Measurements from ENCODE around the gene CIB1.

CIB1 gene

DNA sequence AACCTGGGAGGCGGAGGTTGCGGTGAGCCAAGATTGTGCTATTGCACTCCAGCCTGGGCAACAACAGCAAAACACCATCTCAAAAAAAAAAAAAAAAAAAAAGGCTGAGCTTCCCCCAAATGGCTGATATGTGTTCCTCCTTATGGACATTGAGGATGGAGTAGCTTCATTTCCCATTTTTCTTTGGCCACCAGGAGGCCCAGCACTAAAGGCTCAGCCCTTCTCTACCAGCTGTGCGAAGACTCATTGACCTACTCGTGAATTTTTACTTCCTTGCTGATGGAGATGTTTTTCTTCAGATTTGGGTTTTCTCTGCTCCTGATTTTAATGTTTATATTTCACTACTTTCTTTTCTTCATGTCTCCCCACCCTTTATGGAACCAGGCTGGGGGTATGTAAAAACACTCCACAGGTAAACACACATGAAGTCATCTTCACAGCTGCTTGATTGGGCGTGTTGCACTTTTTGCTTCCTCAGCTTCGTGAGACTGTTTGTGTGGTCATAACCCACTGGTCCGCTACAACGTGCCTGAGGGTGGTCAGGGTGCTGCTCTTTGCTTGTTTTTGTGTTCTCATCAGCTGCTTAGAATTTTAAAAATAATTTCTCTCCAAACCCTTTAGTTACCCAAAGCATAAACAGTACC is 19.1 kb downstream of the CIB1 start:
- no peak for DNase-seq (ENCODE audit: low read depth)

- DNase-seq (ENCODE audit: low read depth) = no peak
These were observed 19.9 kb downstream of the CIB1 start for GRCh38 chr15:90213818-90214204.

GRCh38 chr15:90213122-90213817 is 20.5 kb downstream of the CIB1 start:
- no peak for DNase-seq (ENCODE audit: low read depth)

DNA sequence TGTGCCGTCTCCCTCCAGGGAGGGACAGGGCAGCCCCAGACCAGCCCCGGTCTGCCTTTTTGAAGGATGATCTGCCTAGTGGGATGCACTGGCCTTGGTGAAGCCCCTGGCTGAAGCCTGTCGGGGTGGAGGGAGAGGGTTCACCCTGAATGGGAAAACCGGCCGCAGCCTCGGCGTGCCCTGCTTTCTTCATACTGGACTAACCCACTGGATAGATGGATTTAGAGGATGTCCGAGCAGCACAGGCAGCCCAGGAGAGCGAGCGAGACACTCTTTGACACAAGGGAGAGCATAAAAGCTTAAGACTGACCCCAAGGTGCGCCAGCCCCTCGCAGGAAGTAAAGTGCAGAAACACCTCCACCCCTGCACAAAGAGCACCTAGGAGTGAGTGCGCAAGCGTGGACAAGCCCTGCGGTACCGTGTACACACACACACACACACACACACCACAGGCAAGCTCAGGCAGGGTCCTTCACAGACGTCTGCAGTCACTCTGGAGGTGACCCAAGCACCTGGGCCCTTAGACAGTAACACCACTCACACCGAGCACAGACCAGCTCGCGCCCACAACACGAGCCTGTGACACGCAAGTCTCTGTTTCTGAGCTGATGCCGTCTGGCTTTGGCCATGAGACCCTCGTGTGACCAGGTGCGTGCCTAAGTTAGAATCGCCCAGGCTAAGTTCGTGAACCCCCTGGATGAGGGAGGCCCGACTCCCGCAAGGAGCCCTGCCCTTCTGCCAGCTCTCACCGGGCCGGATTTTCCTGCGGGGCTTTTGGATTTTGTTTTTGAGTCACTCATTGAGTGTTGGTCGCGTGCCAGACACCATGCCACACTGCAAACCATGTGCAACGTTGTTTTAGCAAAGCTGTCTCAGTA is 21.3 kb downstream of the CIB1 start:
- DNase-seq (ENCODE audit: low read depth) = no peak

GRCh38 chr15:90211440-90212143 is 22.1 kb downstream of the CIB1 start:
- DNase-seq (ENCODE audit: low read depth) = no peak

DNA sequence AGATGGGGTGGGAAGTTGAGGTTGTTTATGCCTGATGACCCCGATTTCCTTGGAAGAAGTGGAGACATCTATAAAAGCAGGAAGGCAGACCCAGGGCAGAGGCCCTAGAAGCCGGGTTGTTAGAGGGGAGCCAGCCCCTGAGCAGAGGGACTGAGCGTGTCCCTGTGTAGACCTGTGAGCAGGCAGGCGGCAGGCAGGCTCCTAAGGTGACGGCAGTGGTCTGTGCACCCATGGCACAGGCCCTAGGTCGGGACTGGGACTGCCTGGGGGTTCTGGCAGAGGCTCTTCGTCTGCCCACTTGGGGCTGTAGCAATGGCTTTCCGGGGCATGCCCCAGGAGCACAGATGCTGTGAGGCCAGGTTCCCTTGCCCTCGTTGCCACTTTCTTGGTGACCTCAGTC is 22.7 kb downstream of the CIB1 start:
- no peak for DNase-seq (ENCODE audit: low read depth)

GRCh38 chr15:90210593-90210992 is 23.1 kb downstream of the CIB1 start:
- DNase-seq (ENCODE audit: low read depth) = no peak

DNA sequence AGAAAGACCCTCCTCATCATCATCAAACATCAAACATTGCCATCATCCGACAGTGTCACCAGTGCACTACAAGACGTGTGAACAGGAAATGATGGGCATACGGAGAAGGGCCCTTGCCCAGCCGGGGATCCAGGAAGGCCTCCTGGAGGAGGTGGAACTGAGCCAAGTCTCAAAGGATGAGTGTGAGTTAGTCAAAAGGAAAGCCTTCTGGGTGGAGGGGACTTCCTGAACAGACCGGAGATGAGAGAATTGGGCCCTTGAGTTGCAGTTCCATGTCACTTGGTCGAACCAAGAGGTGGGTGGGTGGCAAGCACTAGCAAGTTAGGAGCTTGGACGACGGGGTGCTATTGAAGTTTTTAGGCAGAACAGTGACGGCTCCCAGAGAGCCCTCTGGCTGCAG is 24.1 kb downstream of the CIB1 start:
- DNase-seq (ENCODE audit: low read depth) = no peak

- DNase-seq (ENCODE audit: low read depth) = no peak
These were observed 25.4 kb downstream of the CIB1 start for GRCh38 chr15:90208356-90208755.

- DNase-seq (ENCODE audit: low read depth) = no peak
These were observed 26.5 kb downstream of the CIB1 start for GRCh38 chr15:90207252-90207651.

DNA sequence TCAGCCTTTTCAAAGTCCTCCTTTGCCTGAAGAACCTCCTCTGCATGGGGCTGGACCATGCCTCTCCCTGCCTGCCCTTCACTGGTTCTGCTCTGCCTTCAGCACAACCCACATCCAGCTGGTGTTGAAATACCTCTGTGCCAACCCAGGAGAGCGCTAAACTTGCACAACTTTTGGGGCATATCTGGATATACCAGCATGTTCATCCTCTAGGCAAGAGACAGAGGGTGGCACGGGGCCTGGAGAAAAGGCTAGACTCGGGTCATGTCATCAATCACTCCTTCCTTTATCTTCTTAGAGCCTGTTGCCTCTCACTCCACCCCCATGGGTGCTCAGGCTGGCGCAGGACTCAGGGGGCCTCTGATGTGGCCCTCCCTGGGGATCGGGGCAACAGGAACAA is 27.9 kb downstream of the CIB1 start:
- no peak for DNase-seq (ENCODE audit: low read depth)

GRCh38 chr15:90205050-90205848 is 28.5 kb downstream of the CIB1 start:
- no peak for DNase-seq (ENCODE audit: low read depth)

GRCh38 chr15:90203922-90204321 is 29.8 kb downstream of the CIB1 start:
- DNase-seq (ENCODE audit: low read depth) = no peak

DNA sequence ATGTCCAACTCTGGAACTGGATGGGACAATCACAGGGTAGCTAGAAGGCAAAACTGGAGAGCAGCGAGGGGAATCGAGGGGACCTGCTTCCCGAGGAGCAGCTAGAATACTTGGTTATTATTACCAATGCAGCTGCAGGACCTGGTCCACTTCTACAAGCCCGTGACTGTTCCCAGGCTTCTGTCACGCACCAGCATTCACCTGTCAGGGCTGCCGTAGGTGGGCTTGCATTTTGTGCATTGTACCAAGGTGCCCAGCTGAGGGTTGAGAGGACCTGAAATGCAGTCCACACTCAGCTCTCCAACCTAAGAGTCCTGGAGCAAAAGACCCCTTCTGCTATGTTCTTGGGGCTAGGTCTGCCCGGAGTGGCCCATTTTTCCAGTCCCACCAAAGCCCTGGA is 30.3 kb downstream of the CIB1 start:
- no peak for DNase-seq (ENCODE audit: low read depth)

GRCh38 chr15:90202929-90203328 is 30.8 kb downstream of the CIB1 start:
- no peak for DNase-seq (ENCODE audit: low read depth)

DNA sequence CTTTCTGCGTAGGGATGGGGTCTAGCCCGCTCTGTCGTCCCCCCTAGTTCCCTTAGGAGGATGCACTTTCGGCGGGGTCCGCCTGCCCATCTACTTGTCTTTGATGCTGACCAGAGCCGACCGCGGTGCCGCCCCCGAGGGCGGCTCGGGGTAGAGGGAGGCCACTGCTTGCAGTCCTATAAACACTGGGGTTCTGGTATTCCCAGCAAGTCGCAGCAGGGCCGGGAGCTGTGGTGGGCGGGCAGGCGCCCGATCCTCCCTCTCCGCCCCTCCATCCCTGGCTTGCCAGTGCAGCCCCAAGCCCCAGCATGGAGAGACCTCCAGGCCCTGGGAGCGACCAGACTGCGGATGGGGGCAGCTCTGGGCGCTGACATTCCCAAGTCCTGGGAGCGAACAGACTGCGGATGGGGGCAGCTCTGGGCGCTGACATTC is 31.8 kb downstream of the CIB1 start:
- no peak for DNase-seq (ENCODE audit: low read depth)

DNA sequence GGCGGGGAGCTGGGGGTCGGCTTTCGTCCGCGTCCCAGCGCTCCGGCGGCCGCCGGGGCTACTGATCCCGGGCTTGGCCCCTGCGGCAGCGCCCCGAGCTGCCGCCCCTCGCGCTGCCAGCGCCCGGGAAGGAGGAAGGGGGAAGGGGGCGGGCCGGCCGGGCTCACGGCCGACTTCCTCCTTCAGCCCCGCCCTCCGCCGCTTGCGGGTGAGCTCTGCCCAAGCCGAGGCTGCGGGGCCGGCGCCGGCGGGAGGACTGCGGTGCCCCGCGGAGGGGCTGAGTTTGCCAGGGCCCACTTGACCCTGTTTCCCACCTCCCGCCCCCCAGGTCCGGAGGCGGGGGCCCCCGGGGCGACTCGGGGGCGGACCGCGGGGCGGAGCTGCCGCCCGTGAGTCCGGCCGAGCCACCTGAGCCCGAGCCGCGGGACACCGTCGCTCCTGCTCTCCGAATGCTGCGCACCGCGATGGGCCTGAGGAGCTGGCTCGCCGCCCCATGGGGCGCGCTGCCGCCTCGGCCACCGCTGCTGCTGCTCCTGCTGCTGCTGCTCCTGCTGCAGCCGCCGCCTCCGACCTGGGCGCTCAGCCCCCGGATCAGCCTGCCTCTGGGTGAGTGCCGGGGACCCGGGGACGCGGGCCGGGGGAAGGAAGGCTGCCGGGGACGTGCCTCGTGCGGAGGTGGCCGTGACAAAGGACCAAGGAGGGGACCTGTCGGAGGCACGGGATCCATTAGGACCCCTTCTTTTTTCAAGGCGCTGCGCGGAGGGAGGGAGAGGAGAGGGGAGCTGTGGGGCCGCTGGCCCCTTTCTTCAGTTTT is 32.4 kb downstream of the CIB1 start, which contains the start of gene SEMA4B:
Gene SEMA4B, plus strand, starts transcription at position 201 of the 814 bp plus-strand sequence. Its CDS starts 249 bp downstream, at position 450.
- peak; percentile 67 for DNase-seq (ENCODE audit: low read depth)

DNA sequence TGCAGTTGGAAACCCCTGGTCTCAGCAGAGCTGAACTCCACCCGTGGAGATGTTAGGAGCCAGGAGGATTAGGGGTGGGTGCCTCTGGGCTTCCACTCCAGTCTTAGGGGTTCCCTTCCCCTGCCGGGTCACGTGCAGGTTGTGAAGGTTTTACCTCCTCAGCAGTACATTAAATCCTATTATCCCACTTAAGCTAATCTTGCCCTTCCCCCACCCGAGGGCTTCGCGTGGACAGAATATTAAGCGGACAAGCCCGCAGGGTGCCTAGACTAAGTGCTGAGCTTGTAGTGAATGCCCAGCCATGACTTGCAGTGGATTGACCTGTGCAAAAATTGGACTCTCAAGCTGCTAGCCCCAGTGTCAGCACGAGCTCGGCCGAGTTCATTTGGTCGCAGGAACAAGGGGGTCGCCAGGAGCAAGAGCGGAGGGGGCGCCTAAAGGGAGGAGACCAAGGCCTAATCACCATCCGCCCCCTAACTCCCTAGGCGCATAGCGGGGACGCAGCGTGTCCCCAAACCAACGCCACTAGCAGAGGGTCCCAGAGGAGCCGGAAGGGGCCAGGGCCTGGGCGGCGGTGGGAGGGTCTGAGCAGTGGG is 33.1 kb downstream of the CIB1 start:
- no peak for DNase-seq (ENCODE audit: low read depth)

GRCh38 chr15:90194655-90195054 is 39.1 kb downstream of the CIB1 start:
- DNase-seq (ENCODE audit: low read depth) = no peak
